PC-3 (cell line): ENCODE results near the gene DOK3.

Experiments
- EZH2 ChIP-seq: fragments of 300-600 bp; sonication (generic); IDR thresholded peaks from one replicate; pipeline ENCODE4 v1.6.1; 2017; ENCODE audit warnings: antibody characterized with exemption, mild to moderate bottlenecking, low read length; ENCODE audit not compliant: unreplicated experiment
- EZH2phosphoT487 ChIP-seq: fragments of 300-600 bp; sonication (generic); IDR thresholded peaks from 2 replicates; pipeline ENCODE4 v1.6.1; 2018; ENCODE audit warnings: mild to moderate bottlenecking, antibody characterized with exemption, low read length, borderline replicate concordance
- TF ChIP-seq, protein P1 (sequence below): fragments of 300-600 bp; sonication (generic); conservative IDR thresholded peaks from 2 replicates; pipeline ENCODE4 v1.5.1; 2017; ENCODE audit warnings: antibody characterized with exemption, low read depth, mild to moderate bottlenecking, low read length

DNA sequence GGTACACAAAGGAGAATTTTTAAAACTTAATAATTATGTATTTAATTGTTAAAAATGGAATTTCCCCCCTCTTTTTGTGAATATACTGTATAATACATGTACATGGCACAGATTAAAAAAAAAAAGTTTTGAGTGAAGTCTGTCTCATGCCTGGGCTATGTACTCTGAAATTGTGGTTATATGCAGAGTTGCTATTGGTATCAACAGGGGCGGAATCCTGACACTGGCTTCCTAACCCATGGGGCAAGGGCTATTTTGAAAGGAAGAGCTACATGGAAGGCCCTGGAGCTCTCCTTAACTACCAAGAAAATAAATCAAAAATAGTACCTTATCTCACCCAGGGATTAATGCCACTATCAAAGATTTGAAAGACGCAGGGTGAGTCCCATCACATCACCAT is 45.6 kb upstream of the DOK3 start:
- TF ChIP-seq, protein P1, sequence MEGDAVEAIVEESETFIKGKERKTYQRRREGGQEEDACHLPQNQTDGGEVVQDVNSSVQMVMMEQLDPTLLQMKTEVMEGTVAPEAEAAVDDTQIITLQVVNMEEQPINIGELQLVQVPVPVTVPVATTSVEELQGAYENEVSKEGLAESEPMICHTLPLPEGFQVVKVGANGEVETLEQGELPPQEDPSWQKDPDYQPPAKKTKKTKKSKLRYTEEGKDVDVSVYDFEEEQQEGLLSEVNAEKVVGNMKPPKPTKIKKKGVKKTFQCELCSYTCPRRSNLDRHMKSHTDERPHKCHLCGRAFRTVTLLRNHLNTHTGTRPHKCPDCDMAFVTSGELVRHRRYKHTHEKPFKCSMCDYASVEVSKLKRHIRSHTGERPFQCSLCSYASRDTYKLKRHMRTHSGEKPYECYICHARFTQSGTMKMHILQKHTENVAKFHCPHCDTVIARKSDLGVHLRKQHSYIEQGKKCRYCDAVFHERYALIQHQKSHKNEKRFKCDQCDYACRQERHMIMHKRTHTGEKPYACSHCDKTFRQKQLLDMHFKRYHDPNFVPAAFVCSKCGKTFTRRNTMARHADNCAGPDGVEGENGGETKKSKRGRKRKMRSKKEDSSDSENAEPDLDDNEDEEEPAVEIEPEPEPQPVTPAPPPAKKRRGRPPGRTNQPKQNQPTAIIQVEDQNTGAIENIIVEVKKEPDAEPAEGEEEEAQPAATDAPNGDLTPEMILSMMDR: no peak
- TF ChIP-seq EZH2: no peak
- no peak for TF ChIP-seq EZH2phosphoT487
